ENCODE data around the gene CCDC8.
"Not testable (repeated sequence)": the region's sequence is repeated elsewhere in the genome, so short reads cannot be mapped to it uniquely, and the experiment has no call there.

The CCDC8 gene

DNA sequence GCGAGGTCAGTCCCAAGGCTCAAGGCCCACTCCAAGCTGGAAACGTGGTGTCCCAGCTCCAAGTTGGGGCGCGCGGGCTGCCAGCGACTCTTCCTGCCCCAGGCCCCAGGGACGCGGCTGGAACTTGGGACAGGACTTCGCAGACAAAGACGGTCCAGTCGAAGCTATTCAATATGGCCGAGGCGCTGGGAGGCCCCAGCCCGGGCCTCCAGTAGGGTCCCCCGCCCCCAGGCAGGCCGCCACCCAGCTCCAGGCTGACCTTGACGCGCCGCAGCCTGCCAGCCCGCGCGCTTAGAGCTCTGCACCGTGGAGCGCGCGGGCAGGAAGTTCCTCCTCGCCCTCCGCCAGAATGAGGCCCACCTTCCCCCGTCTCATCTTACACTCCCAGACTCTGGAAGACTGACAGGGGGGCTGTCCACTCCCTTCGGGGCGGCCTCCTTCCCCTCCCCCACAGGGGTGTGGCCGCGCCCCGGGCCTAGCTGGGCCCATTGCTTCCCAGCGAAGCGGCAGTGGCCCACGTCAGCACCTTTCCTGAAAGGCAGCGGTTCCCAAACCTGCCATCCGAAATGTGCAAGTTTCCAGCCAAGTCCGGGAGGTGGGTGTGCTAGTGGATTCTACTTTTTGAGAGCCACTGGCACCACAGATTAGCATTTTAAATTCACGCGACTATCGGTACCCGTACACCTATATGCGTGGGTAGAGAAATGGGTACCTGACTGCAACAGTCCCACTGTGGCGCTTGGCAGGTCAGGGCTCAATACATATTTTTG is at the start of gene CCDC8:
CCDC8 (minus strand) TSS at position 303 of the 770 bp plus-strand sequence. CDS start 754 bp downstream, outside the sequence.
- DNase-seq (ENCODE audit: low read depth in 2 of 3, low spot score in 2 of 3), result no peak

DNA sequence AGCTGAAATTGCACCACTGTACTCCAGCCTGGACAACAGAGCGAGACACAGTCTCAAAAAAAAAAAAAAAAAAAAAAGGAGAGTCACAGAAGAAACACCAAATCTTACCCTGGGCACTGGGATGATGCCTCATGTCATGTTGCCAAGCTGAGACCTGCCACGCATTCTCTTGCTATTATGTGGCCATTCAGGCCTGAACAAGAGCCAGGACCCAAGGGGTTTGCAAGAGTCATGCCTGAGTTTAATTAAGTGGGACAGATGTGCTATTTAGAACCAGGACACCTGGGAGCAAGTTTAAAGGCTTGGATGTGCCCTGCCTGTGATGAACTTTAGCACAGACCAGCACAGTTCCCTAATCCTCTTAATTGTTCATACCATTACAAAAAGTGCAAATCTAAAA is 48.2 kb upstream of the CCDC8 start:
- DNase-seq (ENCODE audit: low read depth in 2 of 3, low spot score in 2 of 3), result no peak

GRCh38 chr19:46460981-46461380 is 47.6 kb upstream of the CCDC8 start:
- no peak for DNase-seq (ENCODE audit: low read depth in 2 of 3, low spot score in 2 of 3)

DNA sequence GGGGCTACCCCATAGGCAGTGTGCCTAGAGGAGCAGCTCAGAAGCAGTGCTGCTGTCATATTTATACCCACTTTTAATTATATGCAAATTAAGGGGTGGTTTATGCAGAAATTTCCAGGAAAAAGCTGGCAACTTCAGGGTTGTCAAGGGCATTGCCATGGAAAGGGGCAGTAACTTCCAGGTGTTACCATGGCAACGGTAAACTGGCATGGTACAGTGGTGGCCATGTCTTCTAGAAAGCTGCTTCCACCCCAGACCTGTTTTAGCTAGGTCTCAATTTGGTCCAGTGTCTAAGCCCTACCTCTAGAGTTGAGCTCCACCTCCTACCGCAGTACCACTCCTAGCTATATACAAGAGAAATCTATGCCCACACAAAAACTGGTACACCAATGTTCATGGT is 46.7 kb upstream of the CCDC8 start:
- DNase-seq (ENCODE audit: low read depth in 2 of 3, low spot score in 2 of 3), result no peak

- no peak for DNase-seq (ENCODE audit: low read depth in 2 of 3, low spot score in 2 of 3)
Measured at GRCh38 chr19:46456930-46457329, 43.6 kb upstream of the CCDC8 start.

DNA sequence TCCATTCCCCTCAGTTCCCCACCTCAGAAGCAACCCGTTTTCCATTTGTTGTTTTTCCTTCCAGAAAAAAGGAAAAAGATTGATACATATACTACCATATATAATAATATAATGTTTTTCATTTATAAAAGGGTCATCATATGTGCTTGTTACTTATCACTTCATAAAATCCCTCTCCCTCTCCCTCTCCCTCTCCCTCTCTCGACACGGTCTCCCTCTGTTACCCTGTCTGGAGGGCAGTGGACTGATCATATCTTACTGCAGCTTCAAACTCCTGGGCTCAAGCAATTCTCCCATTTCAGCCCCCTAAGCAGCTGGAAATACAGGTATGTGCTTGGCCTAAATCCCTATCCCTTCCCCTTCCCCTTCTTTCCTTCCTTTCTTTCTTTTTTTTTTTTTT is 40.9 kb upstream of the CCDC8 start:
- DNase-seq (ENCODE audit: low read depth in 2 of 3, low spot score in 2 of 3), result no peak

DNA sequence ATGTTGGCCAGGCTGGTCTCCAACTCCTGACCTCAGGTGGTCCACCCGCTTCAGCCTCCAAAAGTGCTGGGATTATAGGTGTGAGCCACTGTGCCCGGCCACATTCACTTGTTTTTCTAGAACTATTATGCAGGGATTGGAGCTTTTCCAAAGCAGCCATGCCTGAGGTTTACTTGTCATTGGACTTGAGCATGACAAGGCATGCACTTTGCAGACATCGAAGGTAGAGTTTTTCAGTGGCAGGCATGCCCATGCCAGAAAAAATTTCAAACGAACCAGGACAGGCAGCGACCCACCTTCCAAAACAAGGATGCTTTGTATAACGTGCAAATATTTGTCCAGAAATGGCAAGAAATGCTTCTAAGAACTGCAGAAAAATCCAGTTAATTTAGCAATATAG is 40.3 kb upstream of the CCDC8 start:
- DNase-seq (ENCODE audit: low read depth in 2 of 3, low spot score in 2 of 3), result no peak

DNA sequence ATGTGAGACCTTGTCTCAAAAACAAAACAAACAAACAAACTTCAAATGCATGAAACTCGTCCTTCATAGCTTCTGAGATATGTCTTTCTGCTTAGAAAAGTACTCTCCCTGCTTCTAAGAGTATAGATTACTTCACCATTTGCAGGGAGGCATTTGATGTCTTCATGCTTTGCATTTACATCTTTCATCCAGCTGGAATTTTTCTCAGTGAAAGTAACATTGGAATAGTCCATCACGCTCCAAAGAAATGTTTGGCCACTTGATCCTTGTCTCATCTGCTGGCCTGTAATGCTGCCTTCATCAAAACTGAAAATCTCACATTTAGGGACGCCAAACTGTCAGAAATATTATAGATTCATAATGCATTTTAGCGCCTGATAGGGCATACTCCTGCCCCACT is 38.8 kb upstream of the CCDC8 start:
- no peak for DNase-seq (ENCODE audit: low read depth in 2 of 3, low spot score in 2 of 3)

- DNase-seq (ENCODE audit: low read depth in 2 of 3, low spot score in 2 of 3), result no peak
Measured at GRCh38 chr19:46451352-46451751, 38.0 kb upstream of the CCDC8 start.

DNA sequence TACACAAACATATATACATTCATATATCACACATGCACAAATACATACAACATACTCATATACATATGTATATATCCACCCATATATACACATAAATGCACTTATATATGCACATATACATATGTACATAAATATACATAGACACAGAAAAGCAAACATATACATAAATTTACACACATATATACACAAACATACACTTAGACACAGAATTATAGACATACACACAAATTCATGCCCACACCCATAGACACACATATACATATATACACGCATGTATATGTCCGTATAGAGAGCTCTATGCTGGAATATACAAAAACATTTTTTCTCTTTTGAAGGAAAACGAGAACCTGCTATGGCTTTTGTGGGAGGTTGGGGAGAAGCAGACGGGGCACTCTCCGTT is 37.4 kb upstream of the CCDC8 start:
- no peak for DNase-seq (ENCODE audit: low read depth in 2 of 3, low spot score in 2 of 3)

- no peak for DNase-seq (ENCODE audit: low read depth in 2 of 3, low spot score in 2 of 3)
Measured at GRCh38 chr19:46449228-46449627, 35.9 kb upstream of the CCDC8 start.

GRCh38 chr19:46448601-46449000 is 35.2 kb upstream of the CCDC8 start:
- no peak for DNase-seq (ENCODE audit: low read depth in 2 of 3, low spot score in 2 of 3)

GRCh38 chr19:46447824-46448223 is 34.5 kb upstream of the CCDC8 start:
- DNase-seq (ENCODE audit: low read depth in 2 of 3, low spot score in 2 of 3), result no peak

GRCh38 chr19:46447006-46447405 is 33.6 kb upstream of the CCDC8 start:
- no peak for DNase-seq (ENCODE audit: low read depth in 2 of 3, low spot score in 2 of 3)

DNA sequence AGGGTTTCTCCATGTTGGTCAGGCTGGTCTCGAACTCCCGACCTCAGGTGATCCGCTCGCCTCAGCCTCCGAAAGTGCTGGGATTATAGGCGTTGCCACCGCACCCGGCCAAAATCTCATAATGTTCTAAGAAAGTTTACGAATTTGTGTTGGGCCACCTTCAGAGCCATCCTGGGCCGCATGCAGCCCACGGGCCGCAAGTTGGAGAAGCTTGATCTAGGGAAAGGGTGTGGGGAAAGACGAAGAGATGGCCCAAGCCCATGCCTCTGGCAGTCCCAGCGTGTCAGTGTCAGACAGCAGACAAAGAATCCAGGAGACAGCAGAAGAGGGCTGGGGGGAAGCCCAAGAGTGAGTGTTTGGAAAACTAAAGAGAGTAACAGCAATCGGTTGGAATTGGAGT is 32.7 kb upstream of the CCDC8 start:
- no peak for DNase-seq (ENCODE audit: low read depth in 2 of 3, low spot score in 2 of 3)

GRCh38 chr19:46442808-46443450 is 29.6 kb upstream of the CCDC8 start:
- no peak for DNase-seq (ENCODE audit: low read depth in 2 of 3, low spot score in 2 of 3)

- DNase-seq (ENCODE audit: low read depth in 2 of 3, low spot score in 2 of 3), result no peak
Measured at GRCh38 chr19:46441866-46442265, 28.5 kb upstream of the CCDC8 start.

- DNase-seq (ENCODE audit: low read depth in 2 of 3, low spot score in 2 of 3), result not testable (repeated sequence)
Measured at GRCh38 chr19:46435689-46436088, 22.3 kb upstream of the CCDC8 start.

- no peak for DNase-seq (ENCODE audit: low read depth in 2 of 3, low spot score in 2 of 3)
Measured at GRCh38 chr19:46435009-46435408, 21.6 kb upstream of the CCDC8 start.

DNA sequence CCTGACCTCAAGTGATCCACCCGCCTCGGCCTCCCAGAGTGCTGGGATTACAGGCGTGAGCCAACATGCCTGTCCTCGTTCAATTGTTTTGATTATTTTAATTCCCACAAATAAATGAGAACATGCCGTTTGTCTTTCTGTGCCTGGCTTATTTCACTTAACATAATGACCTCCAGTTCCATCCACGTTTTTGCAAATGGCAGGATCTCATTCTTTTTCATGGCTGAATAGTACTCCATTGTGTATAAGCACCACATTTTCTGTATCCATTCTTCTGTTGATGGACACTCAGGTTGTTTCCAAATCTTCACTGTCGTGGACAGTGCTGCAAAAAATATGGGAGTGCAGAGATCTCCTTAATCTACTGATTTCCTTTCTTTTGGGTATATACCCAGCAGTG is 20.1 kb upstream of the CCDC8 start:
- not testable (repeated sequence) for DNase-seq (ENCODE audit: low read depth in 2 of 3, low spot score in 2 of 3)

- DNase-seq (ENCODE audit: low read depth in 2 of 3, low spot score in 2 of 3), result no peak
Measured at GRCh38 chr19:46431824-46432223, 18.5 kb upstream of the CCDC8 start.

DNA sequence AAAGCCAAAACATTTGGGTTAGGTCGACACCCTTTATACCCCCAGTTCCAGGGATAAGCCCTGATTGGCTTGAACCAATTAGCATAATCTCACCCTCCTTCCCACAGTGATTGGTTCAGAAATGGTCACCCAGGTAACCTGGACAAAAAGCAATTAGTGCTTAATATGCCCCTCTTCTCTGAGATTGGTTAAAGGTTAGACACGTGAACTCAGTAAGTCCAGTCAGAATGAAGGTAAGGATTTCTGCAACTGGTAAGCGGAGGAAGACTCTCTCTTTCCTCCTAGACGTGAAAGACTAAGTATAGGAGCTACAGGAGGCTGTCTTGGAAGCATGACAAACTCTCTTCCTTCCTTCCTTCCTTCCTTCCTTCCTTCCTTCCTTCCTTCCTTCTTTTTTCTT is 16.6 kb upstream of the CCDC8 start:
- DNase-seq (ENCODE audit: low read depth in 2 of 3, low spot score in 2 of 3), result no peak

Data from activated CD8-positive, alpha-beta memory T cell treated with anti-CD3 and anti-CD28 coated beads for 48 hours (primary cell).